ENCODE results near the gene SNED1. TPM values are rescaled to one million over a fixed set of nuclear protein-coding genes. Genes with fewer than 3 reads are reported as not detected.

SNED1 gene
- total RNA-seq, 1 experiment from 2014 or later = not detected

DNA sequence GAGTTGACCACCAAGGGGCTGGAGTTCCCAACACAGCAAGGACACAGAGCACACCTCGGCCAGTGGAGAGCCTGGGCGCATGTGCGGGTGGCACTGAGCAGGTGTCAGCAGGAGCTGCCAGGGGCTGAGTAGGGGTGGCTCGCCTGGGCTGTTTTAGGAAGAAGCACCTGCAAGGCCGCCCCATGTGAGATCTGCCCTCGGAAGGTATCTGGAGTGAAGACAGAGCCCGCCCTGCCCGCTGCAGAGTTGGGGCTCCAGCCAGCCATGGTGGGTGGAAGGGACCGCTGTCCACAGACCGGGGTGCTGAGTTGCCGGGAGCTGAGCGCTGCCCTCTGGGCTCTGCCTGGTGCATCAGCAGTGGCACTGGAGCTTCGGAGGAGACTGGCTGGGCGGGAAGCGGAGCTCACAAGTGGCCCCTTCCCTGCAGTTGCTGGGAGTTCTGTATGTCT, 68.5 kb downstream of the SNED1 start:
- DNase-seq (ENCODE audit: low spot score) = no peak

DNA sequence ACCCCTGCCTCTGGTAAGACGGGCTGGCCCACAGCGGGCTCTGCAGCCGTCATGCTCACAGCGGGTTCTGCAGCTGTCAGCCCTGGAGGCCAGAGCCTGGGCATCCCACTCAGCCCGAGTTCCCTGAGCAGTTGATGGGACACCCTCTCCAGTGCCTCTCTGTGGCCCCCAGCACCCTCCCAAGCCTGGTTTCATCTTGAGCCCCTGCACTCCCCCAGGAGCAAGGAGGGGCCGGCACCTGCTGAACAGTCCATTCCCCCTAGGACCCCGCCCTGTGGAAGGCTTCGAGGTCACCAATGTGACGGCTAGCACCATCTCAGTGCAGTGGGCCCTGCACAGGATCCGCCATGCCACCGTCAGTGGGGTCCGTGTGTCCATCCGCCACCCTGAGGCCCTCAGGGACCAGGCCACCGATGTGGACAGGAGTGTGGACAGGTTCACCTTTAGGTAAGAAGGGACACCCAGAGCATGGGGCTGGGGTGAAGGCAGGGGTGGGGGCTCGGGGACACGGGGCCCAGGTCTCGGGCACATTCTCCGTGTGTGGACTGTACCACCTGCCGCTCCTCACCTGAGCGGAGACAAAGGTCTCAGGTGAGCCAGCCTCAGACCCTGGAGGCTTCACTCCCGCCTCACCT, 69.2 kb downstream of the SNED1 start:
- DNase-seq (ENCODE audit: low spot score) = no peak

DNA sequence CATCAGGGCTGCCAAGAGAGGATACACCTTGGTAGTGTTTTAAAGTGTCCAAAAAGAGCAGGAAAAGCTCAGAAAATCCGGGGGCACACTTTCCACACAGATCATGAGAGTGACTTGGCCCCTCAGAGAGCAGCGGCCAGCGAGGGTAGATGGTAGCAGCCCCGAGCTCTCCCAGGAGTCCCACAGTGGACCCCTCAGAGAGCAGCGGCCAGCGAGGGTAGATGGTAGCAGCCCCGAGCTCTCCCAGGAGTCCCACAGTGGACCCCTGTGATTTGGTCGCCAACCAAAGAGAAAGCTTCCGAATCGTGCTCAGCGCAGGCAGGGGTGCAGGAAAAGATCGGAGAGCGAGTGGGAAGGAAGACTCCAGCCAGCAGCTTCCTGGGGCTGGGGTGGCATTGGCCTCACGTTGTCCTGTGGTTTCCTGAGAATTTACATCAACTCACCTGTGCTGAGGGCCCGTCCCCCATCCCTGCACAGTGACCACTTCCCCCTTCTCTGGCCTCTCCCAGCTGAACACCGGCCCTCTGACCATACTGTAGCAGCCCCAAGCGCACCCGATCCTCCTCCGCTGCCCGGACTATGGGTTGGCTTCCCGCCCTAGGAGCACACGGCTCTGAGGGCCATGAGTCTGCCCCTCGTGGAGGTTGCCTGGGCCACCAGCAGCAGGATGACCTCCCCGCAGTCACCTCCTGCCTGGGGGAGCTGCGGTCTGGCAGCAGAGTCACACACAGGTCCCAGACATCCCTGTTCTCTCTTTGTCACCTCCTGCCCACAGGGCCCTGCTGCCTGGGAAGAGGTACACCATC, 69.9 kb downstream of the SNED1 start:
- DNase-seq (ENCODE audit: low spot score) = no peak

DNA sequence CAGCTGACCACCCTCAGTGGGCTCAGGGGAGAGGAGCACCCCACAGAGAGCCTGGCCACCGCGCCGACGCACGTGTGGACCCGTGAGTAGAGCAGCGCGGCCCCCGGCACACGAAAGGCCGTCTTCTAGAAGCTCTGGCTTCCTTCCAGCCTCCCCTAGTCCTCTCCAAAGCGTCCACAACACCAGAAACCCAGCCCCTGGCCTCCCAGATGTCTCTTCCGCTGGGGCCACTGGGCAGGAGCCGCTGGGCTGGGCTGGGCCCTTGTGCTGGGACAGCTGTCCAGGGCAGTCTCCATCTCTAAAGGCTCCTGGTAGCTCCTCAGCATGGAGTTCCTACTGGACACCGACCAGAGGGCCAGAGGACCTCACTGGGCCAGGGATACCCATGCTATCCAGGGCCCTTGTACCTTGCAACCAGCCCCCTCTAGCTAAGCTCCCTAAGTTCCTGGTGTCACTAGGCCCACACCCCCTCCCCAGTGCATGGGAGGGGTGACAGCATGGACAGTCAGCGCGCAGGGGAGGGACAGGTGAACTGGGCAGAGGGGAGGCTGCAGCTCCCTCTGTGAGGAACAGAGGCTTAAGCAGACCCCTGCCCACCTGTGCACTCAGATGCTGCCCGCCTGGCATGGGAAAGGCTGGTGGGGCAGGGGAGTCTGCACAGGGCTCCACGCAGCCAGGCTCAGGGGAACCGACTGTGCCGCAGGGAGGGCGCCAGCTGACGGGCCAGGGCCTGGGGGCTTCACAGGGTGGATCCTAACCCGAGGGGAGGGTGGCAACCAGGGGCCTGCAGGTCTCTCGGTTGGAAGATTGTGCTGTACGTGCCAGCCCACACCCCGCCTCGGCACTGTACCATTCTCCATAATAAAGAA, 70.8 kb downstream of the SNED1 start:
- DNase-seq (ENCODE audit: low spot score) = no peak

DNA sequence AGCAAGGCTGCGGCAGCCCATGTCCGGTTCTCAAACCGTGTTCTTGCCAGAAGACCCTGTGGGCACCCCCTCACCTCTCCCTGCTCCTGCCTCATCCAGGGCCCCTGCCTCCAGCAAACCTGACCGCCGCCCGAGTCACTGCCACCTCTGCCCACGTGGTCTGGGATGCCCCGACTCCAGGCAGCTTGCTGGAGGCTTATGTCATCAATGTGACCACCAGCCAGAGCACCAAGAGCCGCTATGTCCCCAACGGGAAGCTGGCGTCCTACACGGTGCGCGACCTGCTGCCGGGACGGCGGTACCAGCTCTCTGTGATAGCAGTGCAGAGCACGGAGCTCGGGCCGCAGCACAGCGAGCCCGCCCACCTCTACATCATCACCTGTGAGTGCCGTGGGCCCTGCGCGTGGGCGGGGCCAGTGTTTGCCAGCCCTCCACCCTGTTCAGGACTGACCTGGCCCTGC, 71.4 kb downstream of the SNED1 start:
- no peak for DNase-seq (ENCODE audit: low spot score)

DNA sequence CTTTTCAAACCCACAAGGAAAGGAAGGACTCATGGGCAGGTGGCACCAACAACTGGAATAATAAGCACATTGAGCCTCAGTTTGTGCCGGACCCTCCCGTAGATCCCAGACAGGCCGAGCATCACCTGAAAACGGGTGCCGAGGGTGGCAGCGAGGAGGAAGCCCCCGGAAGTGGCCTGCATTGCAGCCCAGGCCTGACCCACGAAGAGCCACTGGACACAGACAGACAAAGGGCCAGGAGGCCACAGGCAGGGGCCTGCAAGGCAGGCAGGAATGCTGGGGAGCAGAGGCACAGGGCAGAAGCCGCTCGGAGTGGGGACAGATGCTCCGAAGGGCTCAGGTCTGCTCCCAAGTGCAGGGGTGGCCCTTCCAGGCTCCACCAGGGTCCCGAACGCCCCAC, 71.9 kb downstream of the SNED1 start:
- DNase-seq (ENCODE audit: low spot score) = no peak

DNA sequence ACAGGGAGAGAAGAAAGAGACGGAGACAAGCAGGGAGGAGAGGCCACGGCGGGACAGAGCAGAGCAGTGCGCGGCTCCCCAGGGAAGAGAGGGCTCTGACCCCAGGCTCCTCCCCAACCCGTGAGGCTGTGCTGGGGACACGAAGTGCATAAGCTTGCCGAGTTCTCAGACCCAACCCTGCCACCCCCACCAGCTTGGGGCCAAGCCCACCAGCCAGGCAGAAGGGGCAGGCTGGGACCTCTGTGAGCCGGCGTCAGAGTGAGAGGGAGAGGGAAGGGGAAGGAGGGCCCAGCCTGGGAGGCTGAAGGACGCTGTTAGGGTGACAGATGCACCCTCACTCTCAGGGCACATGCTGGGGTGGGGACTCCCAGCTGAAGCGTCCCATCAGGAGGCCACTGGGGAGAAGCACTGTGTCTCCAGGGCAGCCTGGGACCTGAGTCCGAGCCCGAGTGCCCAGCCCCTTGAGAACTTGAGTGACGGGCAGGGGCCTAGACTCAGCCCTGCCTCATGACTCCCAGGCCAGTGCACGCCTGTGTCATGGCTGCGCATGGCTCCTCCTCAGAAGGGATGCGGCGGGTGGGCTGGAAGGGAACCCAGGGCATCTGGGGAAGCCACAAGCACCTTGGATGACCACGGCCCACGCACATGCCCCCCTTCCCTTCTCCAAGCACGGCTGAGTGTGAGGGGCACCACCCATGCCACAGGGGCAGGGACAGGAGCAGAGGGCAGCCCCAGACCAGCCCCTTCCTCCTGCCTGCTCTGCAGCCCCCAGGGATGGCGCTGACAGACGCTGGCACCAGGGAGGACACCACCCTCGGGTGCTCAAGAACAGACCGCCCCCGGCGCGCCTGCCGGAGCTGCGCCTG, 72.6 kb downstream of the SNED1 start:
- no peak for DNase-seq (ENCODE audit: low spot score)

DNA sequence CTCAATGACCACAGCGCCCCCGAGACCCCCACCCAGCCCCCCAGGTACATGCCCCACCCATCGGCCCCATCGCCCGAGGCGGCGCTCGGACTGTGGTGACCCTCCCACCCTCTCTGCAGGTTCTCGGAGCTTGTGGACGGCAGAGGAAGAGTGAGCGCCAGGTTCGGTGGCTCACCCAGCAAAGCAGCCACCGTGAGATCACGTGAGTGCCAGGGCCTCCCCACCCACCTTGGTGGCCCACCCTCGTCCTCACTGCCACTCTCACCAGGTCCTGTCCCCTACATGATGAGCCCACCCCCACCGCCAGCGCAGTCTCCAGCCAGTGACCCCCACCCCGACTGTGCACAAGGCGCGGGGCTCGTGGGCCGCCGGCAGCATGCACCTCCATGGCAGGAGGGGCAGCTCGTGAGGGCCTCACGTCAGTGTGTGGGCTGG, 73.3 kb downstream of the SNED1 start:
- DNase-seq (ENCODE audit: low spot score) = no peak

DNA sequence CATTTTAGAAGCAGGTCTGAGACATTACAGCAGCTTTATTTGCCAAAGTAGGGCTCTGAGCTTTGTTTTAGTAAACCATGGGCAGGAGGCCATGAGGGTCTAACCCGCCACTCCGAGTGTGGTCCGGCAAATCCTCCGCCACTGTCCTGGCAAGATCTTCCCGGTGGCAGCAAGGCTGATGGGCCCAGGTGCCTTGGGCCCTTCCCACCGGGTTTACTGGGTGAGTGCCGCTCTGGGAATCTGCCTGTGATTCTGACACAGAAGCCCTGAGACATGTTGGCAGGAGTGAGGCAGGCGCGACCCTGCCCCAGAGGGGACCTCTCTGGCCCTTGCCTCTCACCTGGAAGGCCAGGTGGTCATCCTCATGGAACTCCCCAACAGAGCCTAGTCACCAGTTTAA, 73.7 kb downstream of the SNED1 start:
- no peak for DNase-seq (ENCODE audit: low spot score)

DNA sequence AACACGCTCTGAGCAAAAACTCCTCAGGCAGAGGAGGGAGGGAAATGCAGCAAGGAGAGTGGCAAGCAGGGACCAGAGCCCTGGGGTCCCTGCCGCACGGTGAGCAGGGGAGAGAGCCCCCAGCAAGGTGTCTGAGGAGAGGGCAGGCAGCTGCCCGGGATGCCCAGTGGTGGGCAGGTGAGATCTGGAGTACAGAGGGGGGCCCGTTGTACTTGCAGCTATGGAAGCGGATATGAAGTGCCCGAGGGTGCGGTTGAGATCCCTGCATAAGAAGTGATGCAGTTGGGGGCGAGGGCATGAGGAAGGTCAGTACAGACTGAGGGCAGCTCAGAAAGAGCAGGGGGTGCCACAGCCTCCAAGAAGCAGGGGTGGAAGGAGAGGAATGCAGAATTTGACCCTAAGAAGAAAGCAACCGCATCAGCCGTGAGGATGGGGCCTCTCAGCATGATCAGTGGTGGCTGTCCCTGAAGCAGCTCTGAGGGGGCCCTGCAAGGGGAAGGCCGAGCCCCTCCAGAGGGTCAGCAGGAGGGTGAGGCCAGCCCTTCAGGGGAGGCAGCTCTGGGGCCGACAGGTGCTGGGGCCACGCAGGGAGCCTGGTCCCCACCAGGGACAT, 74.2 kb downstream of the SNED1 start:
- DNase-seq (ENCODE audit: low spot score) = no peak

DNA sequence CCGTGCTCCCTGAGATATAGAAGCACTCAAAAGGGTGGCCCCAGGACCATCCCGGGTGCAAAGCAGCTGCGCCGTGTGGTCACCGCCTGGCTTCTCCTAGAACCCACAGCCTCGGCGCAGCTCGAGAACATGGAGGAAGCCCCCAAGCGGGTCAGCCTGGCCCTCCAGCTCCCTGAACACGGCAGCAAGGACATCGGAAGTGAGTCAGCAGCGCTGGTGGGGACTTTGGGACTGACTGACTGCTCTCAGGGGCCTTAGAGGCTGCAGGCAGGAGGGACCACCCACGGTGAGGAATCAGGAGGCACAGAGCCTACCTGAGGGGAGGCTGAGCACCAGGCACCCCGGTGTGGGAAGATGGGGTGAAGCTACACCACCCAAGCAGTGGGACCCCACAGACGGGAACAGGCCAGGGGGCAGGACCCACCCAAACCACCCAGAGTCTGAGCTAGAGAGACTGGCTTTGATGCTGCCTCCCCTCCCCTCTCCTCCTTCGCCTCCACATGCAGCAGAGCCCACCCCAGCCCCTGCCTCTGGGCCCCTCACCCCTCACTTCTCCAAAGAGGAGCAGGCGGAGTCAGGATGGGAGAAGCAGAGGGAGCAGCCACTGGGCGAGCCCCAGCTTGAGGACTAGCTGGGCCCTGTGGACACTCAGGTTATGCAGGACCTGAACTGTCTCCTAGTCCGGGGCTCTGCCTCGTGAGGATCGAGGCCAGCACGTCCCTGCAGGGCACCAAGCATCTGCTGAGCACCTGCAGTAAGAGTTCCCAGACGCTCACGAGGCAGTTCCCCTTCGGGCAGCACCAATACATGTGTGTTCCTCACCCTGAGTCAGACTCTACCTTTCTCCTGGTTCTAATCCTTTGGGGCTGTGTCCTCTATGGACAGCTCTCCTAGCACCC, 75.0 kb downstream of the SNED1 start:
- no peak for DNase-seq (ENCODE audit: low spot score)

DNA sequence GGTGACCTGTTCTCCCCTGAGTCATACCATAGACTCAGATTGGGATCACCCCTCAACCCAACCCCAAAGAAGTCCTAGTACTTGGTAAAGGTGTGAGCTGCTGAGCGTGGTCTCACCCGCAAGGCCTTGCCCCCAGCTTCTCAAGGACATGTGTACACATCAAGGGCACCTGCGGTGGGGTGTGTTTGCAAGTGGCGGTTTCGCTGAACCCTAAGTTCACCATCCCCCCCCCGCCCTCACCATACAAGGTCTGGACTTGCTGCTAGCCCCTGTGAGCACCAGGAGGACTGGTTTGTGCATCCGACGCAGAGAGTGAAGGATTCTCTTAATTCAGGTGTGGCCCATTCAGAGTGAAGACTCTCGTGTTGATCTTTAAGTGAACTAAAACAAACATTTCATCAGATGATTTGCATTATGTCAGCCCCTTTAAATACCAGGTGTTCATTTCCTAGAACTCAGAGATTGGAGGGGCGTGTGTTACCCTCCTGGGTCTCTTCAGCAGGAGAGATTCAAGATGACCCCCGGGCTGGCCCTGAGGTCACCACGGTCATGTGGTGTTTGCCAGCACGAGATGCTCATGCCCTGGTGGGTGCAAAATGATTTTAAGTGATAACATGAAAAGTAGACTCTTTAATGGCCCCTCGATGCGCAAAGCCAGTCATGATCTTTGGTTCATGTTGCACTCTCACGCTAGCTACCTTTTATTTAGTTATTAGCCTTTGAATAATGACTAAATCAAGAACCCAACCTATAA, 75.8 kb downstream of the SNED1 start:
- no peak for DNase-seq (ENCODE audit: low spot score)

DNA sequence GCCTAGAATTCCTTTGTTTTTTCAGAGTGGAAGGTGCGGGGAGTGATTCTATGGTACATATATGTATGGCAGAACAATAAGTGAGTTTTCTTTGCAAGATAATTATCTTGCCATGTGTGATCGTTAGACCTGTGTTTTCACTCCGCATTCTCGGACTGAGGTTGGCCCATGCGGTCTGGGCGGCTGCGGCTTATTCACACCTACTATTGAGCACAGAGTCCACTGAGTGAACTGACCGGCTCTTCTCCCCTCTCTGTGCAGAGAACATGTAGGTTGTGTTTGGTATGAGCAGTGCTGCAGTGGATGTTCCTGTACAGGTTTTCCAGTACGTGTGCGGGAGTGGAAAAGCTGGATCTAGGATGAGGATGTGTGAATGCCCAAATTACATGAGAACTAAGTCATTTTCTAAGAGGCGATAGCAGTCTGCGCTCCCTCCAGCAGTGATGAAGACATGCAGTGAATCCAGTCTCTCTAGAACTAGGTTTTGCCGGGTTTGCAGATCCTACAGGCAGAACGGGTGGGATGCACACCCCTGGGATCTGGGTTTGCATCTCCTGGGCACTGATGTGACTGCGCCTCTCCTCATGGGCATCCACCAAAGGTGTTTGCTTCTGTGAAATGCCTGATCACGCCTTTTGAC, 76.6 kb downstream of the SNED1 start:
- no peak for DNase-seq (ENCODE audit: low spot score)

DNA sequence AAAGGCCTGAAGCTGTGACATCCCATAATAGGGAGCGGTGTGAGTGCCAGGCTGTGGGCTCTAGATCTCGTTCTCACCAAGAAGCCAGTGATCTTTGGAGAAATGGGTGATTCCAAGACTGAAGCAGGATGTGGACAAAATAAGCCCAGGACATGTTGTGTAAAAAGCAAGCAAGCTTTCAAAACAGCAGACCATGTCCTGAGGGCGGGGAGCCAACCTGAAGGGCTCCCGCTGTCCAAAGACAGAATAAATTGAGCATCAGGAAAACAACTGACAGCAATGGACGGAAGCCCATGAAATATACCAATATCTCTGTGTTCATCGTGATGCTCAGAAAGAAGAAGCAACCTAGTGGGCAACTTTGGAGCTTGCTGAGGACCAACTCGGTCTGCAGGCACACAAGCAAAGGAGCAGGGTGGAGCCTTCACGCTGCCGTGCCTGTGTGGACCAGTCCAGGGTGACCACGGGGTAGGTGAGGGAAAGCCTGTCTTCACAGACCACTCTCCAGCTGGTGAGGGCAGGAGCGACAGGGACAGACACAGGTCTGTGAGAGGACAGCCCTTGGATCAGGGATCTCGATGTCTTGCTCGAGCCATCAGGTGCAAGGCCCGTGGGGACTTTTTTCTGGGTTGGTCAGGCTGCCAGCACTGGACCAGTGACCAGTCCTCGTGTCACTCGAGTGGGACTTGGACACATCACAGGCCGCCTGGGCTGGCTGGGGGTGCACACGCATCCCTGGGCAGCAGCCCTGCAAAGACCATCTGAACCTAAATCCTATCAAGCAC, 82.2 kb downstream of the SNED1 start:
- DNase-seq (ENCODE audit: low spot score) = no peak

DNA sequence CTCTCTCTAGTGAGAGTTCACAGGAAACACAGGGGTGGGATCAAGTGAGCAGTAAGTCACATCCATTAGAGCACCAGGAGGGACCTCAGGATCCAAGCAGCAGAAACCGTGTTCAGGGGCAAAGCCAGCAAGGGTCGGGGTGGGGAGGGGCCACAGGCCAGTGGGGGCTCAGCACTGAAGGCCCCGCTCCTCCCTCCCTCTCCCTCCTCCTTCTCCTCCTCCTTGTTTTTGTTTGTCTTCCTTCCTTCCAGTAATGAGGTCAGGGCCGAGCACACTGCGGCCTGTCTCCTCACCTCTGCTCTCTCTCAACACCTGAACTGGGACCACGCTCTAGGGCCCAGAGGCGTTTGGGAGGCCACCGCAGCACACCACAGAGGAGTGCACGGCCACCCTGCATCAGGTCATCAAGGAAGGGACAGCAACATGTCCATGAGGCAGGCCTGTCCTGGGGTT, 82.8 kb downstream of the SNED1 start:
- DNase-seq (ENCODE audit: low spot score) = no peak

DNA sequence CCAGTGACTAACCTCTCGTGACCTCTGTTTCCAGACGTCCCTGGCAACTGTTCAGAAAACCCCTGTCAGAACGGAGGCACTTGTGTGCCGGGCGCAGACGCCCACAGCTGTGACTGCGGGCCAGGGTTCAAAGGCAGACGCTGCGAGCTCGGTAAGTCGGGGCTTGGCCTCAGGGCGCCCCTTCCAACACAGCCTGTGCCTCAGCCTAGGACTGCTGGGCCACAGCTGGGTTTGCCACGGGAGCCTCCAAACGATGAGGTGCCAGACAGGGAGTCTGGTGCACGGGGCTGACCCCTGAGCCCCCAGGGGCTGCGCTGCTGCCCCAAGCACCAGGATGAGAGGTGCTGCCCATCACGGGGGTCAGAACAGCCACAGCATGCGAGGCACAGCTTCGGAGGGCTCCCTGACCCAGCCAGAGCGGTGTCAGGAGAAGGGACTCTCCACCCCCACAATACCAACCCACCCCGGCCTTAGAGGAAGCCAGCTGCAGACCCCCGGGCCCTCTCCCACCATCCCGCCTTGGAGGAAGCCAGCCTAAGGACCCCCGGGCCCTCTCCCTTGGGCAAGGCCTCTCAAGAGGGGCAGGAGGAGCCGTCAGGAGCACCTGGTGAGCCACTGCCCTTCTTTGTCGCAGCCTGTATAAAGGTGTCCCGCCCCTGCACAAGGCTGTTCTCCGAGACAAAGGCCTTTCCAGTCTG, 83.4 kb downstream of the SNED1 start:
- no peak for DNase-seq (ENCODE audit: low spot score)

Measured in HT-29 (cell line).